Dermis microvascular lymphatic vessel endothelial cell (primary cell): ENCODE data around the gene ATMIN. TPM values are rescaled to one million over a fixed set of nuclear protein-coding genes. Genes with fewer than 3 reads are reported as not detected.

Experiments used
- DNase-seq, 2 donors: peaks; one replicate each; pipeline versions ENCODE4 v3.0.0 to v3.0.0-alpha.2; 2010; ENCODE audit warnings: low read depth in 2 of 2
- total RNA-seq: library from RNA; depleted of rRNA; stranded (reverse); fragments of >200 nt; gene quantifications from 2 replicates; pipeline ENCODE4 v1.2.1, GENCODE V29; 2014

Gene ATMIN, protein sequence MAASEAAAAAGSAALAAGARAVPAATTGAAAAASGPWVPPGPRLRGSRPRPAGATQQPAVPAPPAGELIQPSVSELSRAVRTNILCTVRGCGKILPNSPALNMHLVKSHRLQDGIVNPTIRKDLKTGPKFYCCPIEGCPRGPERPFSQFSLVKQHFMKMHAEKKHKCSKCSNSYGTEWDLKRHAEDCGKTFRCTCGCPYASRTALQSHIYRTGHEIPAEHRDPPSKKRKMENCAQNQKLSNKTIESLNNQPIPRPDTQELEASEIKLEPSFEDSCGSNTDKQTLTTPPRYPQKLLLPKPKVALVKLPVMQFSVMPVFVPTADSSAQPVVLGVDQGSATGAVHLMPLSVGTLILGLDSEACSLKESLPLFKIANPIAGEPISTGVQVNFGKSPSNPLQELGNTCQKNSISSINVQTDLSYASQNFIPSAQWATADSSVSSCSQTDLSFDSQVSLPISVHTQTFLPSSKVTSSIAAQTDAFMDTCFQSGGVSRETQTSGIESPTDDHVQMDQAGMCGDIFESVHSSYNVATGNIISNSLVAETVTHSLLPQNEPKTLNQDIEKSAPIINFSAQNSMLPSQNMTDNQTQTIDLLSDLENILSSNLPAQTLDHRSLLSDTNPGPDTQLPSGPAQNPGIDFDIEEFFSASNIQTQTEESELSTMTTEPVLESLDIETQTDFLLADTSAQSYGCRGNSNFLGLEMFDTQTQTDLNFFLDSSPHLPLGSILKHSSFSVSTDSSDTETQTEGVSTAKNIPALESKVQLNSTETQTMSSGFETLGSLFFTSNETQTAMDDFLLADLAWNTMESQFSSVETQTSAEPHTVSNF
- total RNA-seq: 22.7 and 34.0 TPM in 2 replicates

- peak; percentile 48 to 87 for DNase-seq
Observed at GRCh38 chr16:81035398-81035974, at the start of gene ATMIN. ATMIN (plus strand) TSS chr16:81035842; CDS start chr16:81035871, 29 bp downstream.

DNA sequence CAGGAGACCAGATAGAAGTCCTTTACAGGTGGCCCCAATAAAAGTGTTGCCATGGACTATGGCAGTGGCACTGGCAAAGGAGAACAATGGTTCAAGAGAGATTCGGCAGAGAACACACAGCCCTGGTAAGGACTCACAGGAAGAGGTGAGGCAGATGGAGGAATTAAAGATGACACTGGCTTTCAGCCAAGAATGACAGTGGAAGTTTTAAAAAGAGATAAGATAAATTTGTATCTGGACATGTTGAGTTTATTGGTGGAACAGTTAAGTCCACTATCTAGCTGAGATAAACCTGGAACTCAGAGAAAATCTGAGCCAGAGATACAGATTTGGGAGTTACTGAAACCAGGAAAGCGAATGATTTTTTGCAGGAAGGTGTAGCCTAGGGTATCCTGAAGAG is 49.1 kb upstream of the ATMIN start:
- DNase-seq: peak; percentile 67 to 78

- no peak for DNase-seq
Observed at GRCh38 chr16:80988756-80989155, 46.9 kb upstream of the ATMIN start.

- no peak for DNase-seq
Observed at GRCh38 chr16:80989801-80990200, 45.8 kb upstream of the ATMIN start.

DNA sequence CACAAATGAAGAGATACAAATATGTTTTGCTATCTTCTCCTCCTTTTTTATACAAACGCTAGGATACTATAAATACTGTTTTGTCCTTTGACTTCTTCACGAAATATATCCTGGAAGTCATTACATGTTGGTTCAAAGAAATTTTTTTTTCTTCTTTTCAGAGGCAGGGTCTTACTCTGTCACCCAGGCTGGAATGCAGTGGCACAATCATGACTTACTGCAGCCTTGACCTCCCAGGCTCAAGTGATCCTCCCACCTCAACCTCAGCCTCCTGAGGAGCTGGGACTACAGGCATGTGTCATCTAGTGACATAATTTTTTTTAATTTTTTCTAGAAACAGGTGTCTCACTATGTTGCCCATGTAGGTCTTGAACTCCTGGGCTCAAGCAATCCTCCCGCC is 45.1 kb upstream of the ATMIN start:
- DNase-seq: no peak

GRCh38 chr16:80990978-80991377 is 44.7 kb upstream of the ATMIN start:
- no peak for DNase-seq

DNA sequence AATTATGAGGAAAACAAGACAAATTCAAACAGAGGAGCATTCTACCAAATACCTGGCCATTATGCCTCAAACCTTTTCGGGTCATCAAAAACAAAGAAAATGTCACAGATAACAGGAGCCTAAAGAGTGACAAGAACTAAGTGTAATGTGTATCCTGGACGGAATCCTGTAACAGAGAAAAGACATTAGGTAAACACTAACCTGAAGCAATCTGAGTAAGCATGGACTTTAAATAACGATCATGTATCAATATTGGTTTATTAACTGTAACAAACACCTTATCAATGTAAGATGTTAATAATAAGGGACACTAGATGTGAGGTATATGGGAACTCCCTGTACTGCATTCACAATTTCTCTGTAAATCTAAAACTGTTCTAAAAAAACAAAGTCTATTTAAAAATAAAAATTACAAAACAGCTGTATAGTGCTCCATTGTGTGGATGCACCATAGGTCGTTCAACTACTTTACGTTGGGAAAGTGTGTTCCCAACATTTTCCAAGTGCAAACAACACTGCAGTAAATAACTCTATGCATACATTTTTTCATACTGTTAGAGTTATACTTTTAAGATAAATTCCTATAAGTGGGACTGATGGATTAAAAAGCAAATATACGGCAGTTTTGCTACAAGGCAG is 43.7 kb upstream of the ATMIN start:
- no peak for DNase-seq

GRCh38 chr16:80992676-80993293 is 42.9 kb upstream of the ATMIN start:
- DNase-seq: no peak

DNA sequence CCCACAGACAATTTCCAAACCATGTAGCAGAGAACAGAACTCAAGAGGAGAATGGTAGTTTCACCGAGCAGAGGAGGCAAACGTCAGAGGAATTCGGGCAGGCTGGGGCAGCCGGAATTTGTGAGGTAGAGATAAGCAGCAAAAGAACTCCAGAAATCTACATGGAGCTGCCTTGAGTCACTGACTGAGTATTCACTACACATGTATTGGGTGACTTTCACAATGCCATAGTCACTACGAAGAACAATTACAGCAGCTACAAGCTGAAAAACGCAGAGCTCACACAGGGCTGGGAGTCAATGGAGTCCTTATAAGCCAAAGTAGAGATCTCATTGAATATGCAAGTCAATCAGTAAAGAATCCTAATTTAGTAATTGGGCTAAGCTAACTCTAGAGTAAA is 42.3 kb upstream of the ATMIN start:
- peak in 1 of 2 donors; percentile 52 for DNase-seq

- DNase-seq: no peak
Observed at GRCh38 chr16:80993834-80994233, 41.8 kb upstream of the ATMIN start.

- no peak for DNase-seq
Observed at GRCh38 chr16:80994451-80994850, 41.2 kb upstream of the ATMIN start.

DNA sequence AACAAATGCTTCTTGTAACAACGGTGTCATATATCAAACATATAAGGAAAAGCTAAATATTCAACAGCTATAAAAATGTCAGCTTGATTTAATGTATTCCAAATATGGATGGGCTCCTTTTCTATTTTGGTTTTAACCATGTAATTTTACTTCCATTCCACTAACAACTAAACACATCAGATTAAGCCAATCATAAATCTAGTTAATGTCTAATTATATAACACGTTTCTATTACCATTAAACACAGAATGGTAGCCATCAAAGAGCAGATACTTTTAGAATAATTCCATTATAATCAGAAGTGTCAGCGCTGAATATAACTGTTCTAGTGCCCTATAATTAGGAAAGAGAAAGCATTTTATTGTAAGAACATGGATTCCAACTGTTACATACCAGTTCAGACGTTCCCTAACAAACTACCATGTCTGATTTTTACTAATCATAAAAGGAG is 38.9 kb upstream of the ATMIN start:
- DNase-seq: no peak

DNA sequence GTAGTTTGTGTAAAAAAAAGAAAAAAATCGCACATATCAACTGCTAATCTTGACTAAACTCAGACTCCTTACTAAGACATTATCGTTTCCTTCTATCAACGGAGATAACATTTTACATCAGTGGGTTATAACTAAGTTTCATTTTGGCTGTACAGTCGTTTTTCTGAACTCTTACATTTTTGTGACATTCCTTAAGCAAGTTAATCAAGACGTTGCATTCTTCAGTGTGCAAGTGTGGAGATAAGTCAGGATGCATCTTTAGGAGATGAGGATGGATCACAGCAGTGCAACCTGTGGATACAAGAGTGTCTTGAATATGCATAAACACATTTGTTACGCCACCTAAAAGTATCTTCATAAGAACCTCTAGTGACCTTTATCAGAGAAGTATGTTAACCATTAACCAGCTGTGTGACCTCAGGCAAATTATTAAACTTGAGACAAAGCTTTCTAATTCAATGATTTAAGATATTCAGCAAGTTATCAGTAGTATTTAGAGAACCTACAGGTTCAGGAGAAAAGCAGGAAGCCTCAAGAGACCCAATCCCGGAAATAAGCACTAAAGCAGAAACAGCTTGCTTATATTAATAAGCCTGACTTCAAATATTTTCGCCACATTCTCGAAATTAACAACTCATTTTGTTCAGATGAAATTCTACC is 38.4 kb upstream of the ATMIN start:
- DNase-seq: no peak

DNA sequence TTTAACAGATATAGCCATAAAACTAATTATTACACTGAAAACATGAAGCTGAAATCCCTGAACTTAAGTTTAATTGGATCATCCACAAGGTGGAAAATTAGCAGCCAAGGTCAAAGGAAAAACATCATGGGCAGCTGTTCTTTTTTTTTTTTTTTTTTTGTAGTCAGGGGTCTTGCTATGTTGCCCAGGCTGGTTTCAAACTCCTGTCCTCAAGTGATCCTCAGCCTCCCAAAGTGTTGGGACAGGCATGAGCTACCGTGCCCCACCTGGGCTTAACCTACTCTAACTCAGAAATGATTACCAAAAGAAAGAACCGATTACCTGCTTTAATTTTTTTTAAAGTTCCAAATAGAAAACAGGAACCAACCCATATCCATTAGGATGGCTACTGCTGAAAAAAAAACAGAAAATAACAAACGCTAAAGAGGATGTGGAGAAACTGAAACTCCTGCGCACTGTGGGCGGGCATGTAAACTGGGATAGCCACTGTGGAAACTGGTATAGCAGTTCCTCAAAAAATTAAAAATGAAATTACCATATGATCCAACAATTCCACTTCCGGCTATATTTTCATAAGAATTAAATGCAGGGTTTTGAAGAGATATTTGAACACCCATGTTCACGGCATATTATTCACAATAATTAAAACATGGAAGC is 37.5 kb upstream of the ATMIN start:
- DNase-seq: no peak

GRCh38 chr16:81000873-81001272 is 34.8 kb upstream of the ATMIN start:
- no peak for DNase-seq

GRCh38 chr16:81001330-81001729 is 34.3 kb upstream of the ATMIN start:
- no peak for DNase-seq

DNA sequence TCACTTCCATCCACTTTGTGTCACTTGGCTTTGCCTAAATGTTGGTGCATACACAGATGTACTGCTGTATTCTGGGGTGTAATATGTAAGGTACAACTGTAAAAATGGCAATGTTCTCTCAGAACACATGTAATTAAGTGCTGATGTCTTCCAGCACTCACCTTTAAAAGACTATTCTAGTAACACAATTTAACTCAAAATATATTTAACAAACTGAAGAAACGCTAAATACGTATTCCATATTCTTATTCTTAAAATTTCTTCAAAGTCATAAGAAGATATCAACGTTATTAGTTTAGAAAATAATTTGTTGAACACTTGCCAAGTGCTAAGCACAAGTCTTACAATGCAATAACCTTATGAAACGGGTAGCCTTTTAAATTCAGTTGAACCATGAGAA is 32.6 kb upstream of the ATMIN start:
- DNase-seq: no peak

DNA sequence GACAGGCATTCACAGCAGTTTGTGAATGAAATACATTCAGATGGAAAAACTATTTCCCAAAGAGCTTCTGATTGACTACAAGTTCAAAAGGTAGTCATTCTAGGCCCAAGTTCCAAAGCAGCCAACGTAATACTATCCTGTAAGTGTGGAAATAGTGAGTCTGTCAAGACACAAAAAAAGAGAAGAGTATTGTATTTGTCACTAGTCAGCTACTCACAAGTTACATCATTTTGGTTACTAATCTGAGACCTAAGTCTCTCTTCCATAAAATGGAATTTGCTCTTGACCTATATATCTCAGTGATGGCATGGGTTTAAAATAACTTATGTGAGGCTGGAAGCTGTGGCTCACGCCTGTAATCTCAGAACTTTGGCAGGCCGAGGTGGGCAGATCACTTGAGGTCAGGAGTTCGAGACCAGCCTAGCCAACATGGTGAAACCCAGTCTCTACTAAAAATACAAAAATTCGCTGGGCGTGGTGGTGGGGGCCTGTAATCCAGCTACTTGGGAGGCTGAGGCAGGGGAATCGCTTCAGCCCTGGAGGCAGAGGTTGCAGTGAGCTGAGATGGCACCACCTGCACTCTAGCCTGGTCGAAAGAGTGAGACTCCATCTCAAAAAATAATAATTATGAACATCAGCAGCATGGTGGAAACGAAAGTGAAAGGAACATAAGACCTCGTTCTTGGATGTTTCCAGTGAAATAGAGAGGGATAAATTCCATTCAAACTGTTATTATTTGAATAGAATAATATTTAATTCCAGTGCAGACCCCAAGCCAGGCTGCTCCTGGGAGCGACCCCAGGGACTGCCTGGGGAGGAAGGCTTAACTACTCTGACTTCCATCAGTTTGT is 31.8 kb upstream of the ATMIN start:
- DNase-seq: no peak

- DNase-seq: peak in 1 of 2 donors; percentile 57
Observed at GRCh38 chr16:81004646-81005353, 30.8 kb upstream of the ATMIN start.
